ENCODE data around the gene EXT2.

- TF ChIP-seq CTCF (IDR thresholded peaks at IDR 0.05) (no peak), POLR2A (IDR thresholded peaks at IDR 0.05) (no peak), POLR2AphosphoS5 (IDR thresholded peaks at IDR 0.05) (no peak)
These were observed 41.6 kb downstream of the EXT2 start for GRCh38 chr11:44137057-44137456.
